AG10803 (cell line): ENCODE results near the gene NHLH1.

Source experiments
- DNase-seq: peaks from one replicate; pipeline ENCODE4 v3.0.0; 2010; ENCODE audit warnings: low read depth
- H3K4me3 ChIP-seq: 2 replicates; pipeline ENCODE4 v1.5.1; 2011; ENCODE audit warnings: mild to moderate bottlenecking, low read length, control low read depth
- CTCF ChIP-seq: conservative IDR thresholded peaks from 2 replicates; pipeline ENCODE4 v1.5.1; 2011; ENCODE audit warnings: mild to moderate bottlenecking, low read length, control low read depth, inconsistent platforms

The NHLH1 gene

DNA sequence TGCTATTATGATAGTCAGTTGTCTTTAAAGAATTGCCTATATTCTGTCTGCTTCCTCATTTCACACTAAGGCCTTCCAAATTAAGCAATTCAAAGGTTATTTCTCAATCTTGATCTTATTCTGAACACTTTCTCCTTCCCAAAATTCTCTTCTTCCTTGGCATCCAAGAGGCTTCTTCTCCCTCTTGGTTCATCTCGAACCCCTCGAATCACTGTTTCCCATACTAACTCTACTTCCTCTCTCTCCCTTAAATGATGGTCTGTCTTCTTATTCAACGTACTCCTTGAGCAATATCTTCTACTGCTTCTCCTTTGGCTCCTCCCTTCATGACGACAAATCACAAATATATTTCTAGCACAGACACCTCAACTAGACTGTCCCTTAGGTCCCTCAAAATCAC is 28.3 kb upstream of the NHLH1 start:
- DNase-seq = no peak
- no peak for TF ChIP-seq CTCF
- H3K4me3 ChIP-seq = no peak overlapping the region

GRCh38 chr1:160340146-160340545 is 26.7 kb upstream of the NHLH1 start:
- DNase-seq = no peak
- TF ChIP-seq CTCF = no peak
- H3K4me3 ChIP-seq = peak overlapping the region; percentile 7; the same call in 1 of the 2 replicates

GRCh38 chr1:160340866-160341265 is 26.0 kb upstream of the NHLH1 start:
- DNase-seq = no peak
- H3K4me3 ChIP-seq = peak overlapping the region; percentile 16; the same call in 1 of the 2 replicates
- TF ChIP-seq CTCF = no peak

- peak; percentile 8 for DNase-seq
- H3K4me3 ChIP-seq = peak overlapping the region; percentile 97
- no peak for TF ChIP-seq CTCF
Measured at GRCh38 chr1:160342526-160342925, 24.3 kb upstream of the NHLH1 start.

- H3K4me3 ChIP-seq = peak within 1 kb of the TSS; percentile 97
- peak; percentile 96 for DNase-seq
- no peak; the same call in 1 of the 2 replicates for TF ChIP-seq CTCF
Measured at GRCh38 chr1:160342953-160343869, 23.7 kb upstream of the NHLH1 start, which contains the start of the genes COPA and NCSTN. COPA (minus strand) TSS chr1:160343250; CDS start chr1:160343170, 80 bp downstream. NCSTN (plus strand) TSS chr1:160343383; CDS start chr1:160343397, 14 bp downstream.

- no peak for DNase-seq
- TF ChIP-seq CTCF = no peak
- H3K4me3 ChIP-seq = peak overlapping the region; percentile 97
Measured at GRCh38 chr1:160344241-160344640, 22.6 kb upstream of the NHLH1 start.

- H3K4me3 ChIP-seq = no peak overlapping the region
- DNase-seq = no peak
- TF ChIP-seq CTCF = no peak
Measured at GRCh38 chr1:160344936-160345335, 21.9 kb upstream of the NHLH1 start.
